Ovary (tissue), 3 donors: ENCODE results near the gene ATM.

Source experiments
- CTCF ChIP-seq, 3 donors: fragments of 450-650 bp in 2 of 3; fragments of 200-600 bp in 1 of 3; IDR thresholded peaks; one replicate each; pipeline versions ENCODE4 v1.5.1 to v1.8.0; 2016 to 2022; ENCODE audit warnings: antibody characterized with exemption in 3 of 3, mild to moderate bottlenecking in 1 of 3
- EP300 ChIP-seq: sonication (generic); formaldehyde crosslinking; IDR thresholded peaks from one replicate; pipeline ENCODE4 v1.6.1; 2017; ENCODE audit warnings: antibody characterized with exemption
- POLR2A ChIP-seq: fragments of 450-650 bp; IDR thresholded peaks from one replicate; pipeline ENCODE4 v1.6.1; 2017; ENCODE audit warnings: antibody characterized with exemption, mild to moderate bottlenecking, moderate library complexity
- donor health status: DM: no; HTN: no; CAD: no.

- TF ChIP-seq CTCF (IDR thresholded peaks at IDR 0.05) (no peak), EP300 (no peak), POLR2A (no peak)
Measured at GRCh38 chr11:108319541-108320145, 96.8 kb downstream of the ATM start.
